HFF-Myc (cell line): ENCODE data around the gene SLC49A3.

ENCODE experiments used
- DNase-seq: peaks from one replicate; pipeline ENCODE4 v3.0.0-alpha.2; 2011; ENCODE audit warnings: low read depth; ENCODE audit errors: extremely low read depth
- H3K4me3 ChIP-seq: replicated peaks from 2 replicates; pipeline ENCODE4 v1.5.1; 2011; ENCODE audit warnings: low read depth, mild to moderate bottlenecking, control low read depth, low read length
- TF ChIP-seq, protein P1 (sequence below): IDR thresholded peaks from 2 replicates; pipeline ENCODE4 v1.5.1; 2012; ENCODE audit warnings: mild to moderate bottlenecking, low read depth, low read length, control low read depth; ENCODE audit errors: missing control alignments

The SLC49A3 gene

DNA sequence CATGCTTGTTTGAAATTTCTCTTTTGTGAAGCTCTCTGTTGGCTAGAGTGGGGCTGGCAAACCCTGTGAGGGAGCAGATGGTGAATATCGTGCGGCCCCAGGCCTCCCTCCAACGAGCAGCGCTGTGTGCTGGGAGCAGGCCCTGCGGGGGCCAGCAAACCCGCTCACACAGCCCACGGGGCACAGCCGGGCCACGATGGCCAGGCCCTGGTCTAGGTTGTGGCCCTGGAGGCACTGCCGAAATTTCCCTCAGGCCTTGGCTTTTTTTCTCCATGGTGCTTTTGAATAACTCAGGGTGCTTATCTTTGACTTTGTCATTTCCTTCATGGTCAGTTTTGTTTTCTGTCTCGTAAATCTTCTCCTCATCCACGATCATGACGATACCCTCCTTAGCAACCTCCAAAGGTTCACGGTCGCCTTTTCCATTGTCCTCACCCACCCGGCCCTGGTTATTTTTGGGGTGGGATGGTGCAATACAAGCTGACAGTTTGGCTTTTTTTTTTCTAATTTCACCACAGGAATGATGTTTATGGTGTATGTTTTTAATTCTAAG, 37.4 kb upstream of the SLC49A3 start:
- DNase-seq = no peak
- H3K4me3 ChIP-seq = no peak overlapping the region
- TF ChIP-seq, protein P1, sequence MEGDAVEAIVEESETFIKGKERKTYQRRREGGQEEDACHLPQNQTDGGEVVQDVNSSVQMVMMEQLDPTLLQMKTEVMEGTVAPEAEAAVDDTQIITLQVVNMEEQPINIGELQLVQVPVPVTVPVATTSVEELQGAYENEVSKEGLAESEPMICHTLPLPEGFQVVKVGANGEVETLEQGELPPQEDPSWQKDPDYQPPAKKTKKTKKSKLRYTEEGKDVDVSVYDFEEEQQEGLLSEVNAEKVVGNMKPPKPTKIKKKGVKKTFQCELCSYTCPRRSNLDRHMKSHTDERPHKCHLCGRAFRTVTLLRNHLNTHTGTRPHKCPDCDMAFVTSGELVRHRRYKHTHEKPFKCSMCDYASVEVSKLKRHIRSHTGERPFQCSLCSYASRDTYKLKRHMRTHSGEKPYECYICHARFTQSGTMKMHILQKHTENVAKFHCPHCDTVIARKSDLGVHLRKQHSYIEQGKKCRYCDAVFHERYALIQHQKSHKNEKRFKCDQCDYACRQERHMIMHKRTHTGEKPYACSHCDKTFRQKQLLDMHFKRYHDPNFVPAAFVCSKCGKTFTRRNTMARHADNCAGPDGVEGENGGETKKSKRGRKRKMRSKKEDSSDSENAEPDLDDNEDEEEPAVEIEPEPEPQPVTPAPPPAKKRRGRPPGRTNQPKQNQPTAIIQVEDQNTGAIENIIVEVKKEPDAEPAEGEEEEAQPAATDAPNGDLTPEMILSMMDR = no peak

GRCh38 chr4:725391-726234, 36.7 kb upstream of the SLC49A3 start:
- no peak overlapping the region for H3K4me3 ChIP-seq
- TF ChIP-seq, protein P1 = no peak
- DNase-seq = no peak

DNA sequence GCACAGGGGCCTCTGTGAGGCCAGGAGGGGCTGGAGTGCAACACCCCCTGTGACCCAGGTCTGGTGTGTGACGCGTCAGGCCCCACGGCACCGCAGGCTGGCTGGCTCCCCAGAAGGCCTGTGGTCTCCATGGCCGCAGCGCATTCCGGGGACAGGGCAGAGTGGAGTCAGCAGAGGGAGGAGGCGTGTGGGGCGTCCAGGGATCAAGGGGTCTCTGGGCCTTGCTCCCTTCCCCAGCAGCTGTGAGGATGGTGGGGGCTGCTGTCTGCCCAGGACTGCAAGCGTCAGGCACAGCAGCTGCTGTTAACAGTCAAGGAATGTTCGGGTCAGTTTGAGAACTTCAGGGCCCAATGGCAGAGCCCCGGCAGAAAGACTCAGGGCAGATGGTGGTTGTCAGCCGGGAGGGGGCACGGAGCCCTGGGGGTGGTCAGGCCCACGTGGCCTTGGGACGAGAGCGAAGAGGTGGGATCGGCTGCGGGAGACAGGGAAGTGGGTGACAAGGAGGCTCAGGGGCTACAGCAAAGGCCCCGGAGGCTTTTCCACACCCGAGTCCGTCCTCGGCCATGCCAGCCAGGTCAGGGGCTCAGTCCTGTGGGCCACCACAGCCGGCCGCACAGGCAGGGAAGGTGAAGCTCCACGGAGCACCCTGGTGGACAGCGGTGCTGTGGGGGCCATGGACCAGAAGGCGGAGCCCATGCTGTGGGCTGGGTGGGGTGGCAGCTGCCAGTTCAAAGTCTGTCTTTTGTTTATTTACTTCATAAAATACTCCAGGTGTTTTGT, 35.0 kb upstream of the SLC49A3 start:
- H3K4me3 ChIP-seq = no peak overlapping the region
- no peak for DNase-seq
- TF ChIP-seq, protein P1 = no peak

DNA sequence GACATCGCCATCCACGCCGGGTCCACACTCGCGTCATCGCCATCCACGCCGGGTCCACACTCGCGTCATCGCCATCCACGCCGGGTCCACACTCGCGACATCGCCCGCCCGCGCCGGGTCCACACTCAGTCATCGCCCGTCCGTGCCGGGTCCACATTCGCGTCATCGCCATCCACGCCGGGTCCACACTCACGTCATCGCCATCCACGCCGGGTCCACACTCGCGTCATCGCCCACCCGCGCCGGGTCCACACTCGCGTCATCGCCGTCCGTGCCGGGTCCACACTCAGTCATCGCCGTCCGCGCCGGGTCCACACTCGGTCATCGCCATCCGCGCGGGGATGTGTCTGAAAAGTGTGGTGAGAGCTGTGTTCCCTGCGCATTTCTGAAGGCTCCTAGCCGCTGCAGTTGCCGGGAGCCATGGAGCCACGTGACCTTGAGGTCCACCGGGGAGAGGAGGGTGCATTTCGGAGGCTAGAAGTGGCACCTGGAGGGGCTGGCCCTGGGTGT, 34.0 kb upstream of the SLC49A3 start:
- DNase-seq = no peak
- no peak overlapping the region for H3K4me3 ChIP-seq
- TF ChIP-seq, protein P1 = no peak

DNA sequence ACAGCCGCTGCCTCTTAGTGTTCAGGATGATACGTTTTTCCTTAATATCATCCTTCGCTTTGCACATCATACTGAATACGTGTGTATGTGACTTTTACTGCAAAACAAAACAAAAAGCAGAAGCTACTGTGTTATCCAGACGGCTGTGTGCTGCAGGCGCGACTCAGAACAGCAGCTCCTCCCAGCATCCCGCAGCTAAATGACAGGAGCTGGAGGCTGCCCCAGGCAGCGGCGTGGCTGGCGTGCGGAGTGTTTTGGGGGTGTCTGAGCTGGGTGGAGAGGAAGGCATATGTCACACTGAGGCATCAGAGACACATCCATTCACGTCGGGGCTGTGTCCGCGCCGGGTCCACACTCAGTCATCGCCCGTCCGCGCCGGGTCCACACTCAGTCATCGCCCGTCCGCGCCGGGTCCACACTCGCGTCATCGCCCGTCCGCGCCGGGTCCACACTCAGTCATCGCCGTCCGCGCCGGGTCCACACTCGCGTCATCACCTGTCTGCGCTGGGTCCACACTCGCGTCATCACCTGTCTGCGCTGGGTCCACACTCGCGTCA, 33.3 kb upstream of the SLC49A3 start:
- H3K4me3 ChIP-seq = no peak overlapping the region
- TF ChIP-seq, protein P1 = no peak
- no peak for DNase-seq

DNA sequence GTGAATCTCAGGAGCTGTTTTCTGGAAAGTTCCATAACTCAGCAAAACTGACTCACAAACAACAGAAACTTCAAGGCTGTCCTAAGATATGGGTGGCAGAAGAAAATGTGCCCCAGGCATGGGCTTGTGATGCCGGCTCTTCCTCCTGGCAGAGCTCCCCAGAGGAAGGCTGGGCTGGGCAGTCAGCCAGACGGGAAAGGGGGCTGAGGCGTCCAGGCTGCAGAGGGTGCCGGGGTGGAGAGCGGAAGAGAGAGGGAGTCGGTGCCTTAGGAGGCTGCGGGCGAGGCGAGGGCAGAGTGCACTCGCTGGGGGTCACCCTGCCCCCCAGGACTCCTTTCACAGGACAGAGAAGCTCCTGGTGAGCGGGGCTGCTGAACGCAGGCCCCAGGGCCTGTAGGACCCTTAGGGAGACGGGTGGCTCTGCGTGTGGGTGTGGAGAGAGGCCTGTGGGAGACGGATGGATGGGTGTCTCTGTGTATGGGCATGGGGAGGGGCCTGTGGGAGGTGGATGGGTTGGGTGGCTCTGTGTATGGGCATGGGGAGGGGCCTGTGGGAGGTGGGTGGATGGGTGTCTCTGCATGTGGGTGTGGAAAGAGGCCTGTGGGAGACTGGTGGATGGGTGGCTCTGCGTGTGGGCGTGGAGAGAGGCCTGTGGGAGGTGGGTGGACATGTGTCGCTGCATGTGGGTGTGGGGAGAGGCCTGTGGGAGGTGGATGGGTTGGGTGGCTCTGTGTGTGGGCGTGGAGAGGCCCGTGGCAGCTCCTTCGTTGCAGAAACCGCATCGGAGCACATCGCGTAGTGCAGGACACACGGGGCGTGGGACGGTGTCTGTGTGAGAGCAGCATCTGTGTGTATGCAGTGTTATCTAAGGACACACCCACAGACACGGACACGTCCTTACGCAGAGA, 32.6 kb upstream of the SLC49A3 start:
- no peak overlapping the region for H3K4me3 ChIP-seq
- TF ChIP-seq, protein P1 = no peak
- DNase-seq = no peak
